Neural cell (in vitro differentiated cells): ENCODE results near the gene ENOX1. TPM values are rescaled to one million over a fixed set of nuclear protein-coding genes. Genes with fewer than 3 reads are reported as not detected.

Experiments used
- H2AFZ ChIP-seq: fragments of 200-600, 300-800 bp; sonication (generic), shearing (Covaris generic); 2 replicates; pipeline ENCODE4 v1.6.0; 2014; ENCODE audit warnings: low read depth, mild to moderate bottlenecking, antibody characterized with exemption, low read length, moderate library complexity
- H3F3A ChIP-seq: fragments of 200-600 bp; shearing (Covaris generic); 2 replicates; pipeline ENCODE4 v1.6.1; 2016; ENCODE audit warnings: mild to moderate bottlenecking, moderate library complexity, mixed read lengths, antibody characterized with exemption, low read length; ENCODE audit not compliant: insufficient read depth, poor library complexity, severe bottlenecking
- H3K27ac ChIP-seq: fragments of 200-600, 300-800 bp; sonication (generic), shearing (Covaris generic); 2 replicates; pipeline ENCODE4 v1.5.1; 2014; ENCODE audit warnings: mild to moderate bottlenecking, low read length, moderate library complexity
- H3K27me3 ChIP-seq: fragments of 300-800, 200-600 bp; sonication (generic), shearing (Covaris generic); 2 replicates; pipeline ENCODE4 v1.6.0; 2014; ENCODE audit warnings: mild to moderate bottlenecking, low read depth, low read length, moderate library complexity; ENCODE audit not compliant: insufficient read depth
- H3K36me3 ChIP-seq: fragments of 300-800, 200-600 bp; sonication (generic), shearing (Covaris generic); 2 replicates; pipeline ENCODE4 v1.5.1; 2014; ENCODE audit warnings: mild to moderate bottlenecking, antibody characterized with exemption, low read length, moderate library complexity; ENCODE audit not compliant: insufficient read depth
- H3K4me2 ChIP-seq: fragments of 300-800, 200-600 bp; sonication (generic), shearing (Covaris generic); 2 replicates; pipeline ENCODE4 v1.6.0; 2014; ENCODE audit warnings: mild to moderate bottlenecking, low read length
- H3K4me3 ChIP-seq: fragments of 300-800, 200-600 bp; sonication (generic), shearing (Covaris generic); 2 replicates; pipeline ENCODE4 v1.5.1; 2014; ENCODE audit warnings: mild to moderate bottlenecking, low read length, moderate library complexity
- H3K79me2 ChIP-seq: fragments of 200-600 bp; shearing (Covaris generic); replicated peaks from 2 replicates; pipeline ENCODE4 v1.6.0; 2014; ENCODE audit warnings: mild to moderate bottlenecking, low read length, moderate library complexity; ENCODE audit not compliant: insufficient read depth
- H3K9ac ChIP-seq: fragments of 300-800, 200-600 bp; sonication (generic), shearing (Covaris generic); 2 replicates; pipeline ENCODE4 v1.6.1; 2016; ENCODE audit warnings: mild to moderate bottlenecking, low read length, mixed read lengths
- H3K9me2 ChIP-seq: fragments of 200-600 bp; shearing (Covaris generic); 2 replicates; pipeline ENCODE4 v1.6.1; 2016; ENCODE audit warnings: mild to moderate bottlenecking, low read length, mixed read lengths; ENCODE audit not compliant: insufficient read depth
- H3K9me3 ChIP-seq: fragments of 200-600, 300-800 bp; sonication (generic), shearing (Covaris generic); 2 replicates; pipeline ENCODE4 v1.6.1; 2016; ENCODE audit warnings: mild to moderate bottlenecking, mixed run types, low read length, moderate library complexity, mixed read lengths
- H4K20me1 ChIP-seq: fragments of 200-600 bp; shearing (Covaris generic); 2 replicates; pipeline ENCODE4 v1.6.1; 2016; ENCODE audit warnings: mild to moderate bottlenecking, mixed run types; ENCODE audit not compliant: insufficient read depth
- EP300 ChIP-seq: fragments of 450-650 bp; conservative IDR thresholded peaks from 2 replicates; pipeline ENCODE4 v1.6.1; 2014; ENCODE audit warnings: antibody characterized with exemption, mild to moderate bottlenecking, moderate library complexity; ENCODE audit not compliant: poor library complexity, severe bottlenecking
- EZH2 ChIP-seq: fragments of 200-600, 300-800 bp; shearing (Covaris generic), sonication (generic); IDR thresholded peaks from 2 replicates; pipeline ENCODE4 v1.6.1; 2014; ENCODE audit warnings: antibody characterized with exemption, low read length, borderline replicate concordance, mild to moderate bottlenecking; ENCODE audit not compliant: insufficient read depth, poor library complexity, severe bottlenecking
- MXI1 ChIP-seq: fragments of 450-650 bp; conservative IDR thresholded peaks from 2 replicates; pipeline ENCODE4 v1.6.1; 2014; ENCODE audit warnings: antibody characterized with exemption, mild to moderate bottlenecking; ENCODE audit not compliant: poor library complexity, severe bottlenecking
- POLR2AphosphoS5 ChIP-seq: IDR thresholded peaks from 2 replicates; pipeline ENCODE4 v1.6.1; 2012
- RAD21 ChIP-seq: fragments of 450-650 bp; conservative IDR thresholded peaks from 2 replicates; pipeline ENCODE4 v1.6.1; 2014; ENCODE audit warnings: antibody characterized with exemption, mild to moderate bottlenecking, moderate library complexity
- SMC3 ChIP-seq: fragments of 450-650 bp; conservative IDR thresholded peaks from 2 replicates; pipeline ENCODE4 v1.6.1; 2014; ENCODE audit warnings: antibody characterized with exemption, mild to moderate bottlenecking, moderate library complexity; ENCODE audit not compliant: poor library complexity
- TAF1 ChIP-seq: IDR thresholded peaks from 2 replicates; pipeline ENCODE4 v1.6.1; 2012; ENCODE audit warnings: low read depth
- polyA plus RNA-seq: library from polyadenylated mRNA; depleted of rRNA; stranded (reverse); fragments of >200 nt; gene quantifications from 2 replicates; pipeline ENCODE4 v1.2.3, GENCODE V29; 2014
- TF ChIP-seq, protein P1 (sequence below): IDR thresholded peaks from 2 replicates; pipeline ENCODE4 v1.6.1; 2012; ENCODE audit warnings: borderline replicate concordance
- TF ChIP-seq, protein P2 (sequence below): fragments of 450-650 bp; IDR thresholded peaks from 2 replicates; pipeline ENCODE4 v1.5.1; 2014; ENCODE audit warnings: antibody characterized with exemption, mild to moderate bottlenecking, moderate library complexity; ENCODE audit not compliant: poor library complexity, severe bottlenecking

ENOX1 gene
- polyA plus RNA-seq, 1 donor from 2014 or later, result 42.6 TPM

GRCh38 chr13:43239275-43239840 lies 547.4 kb downstream of the ENOX1 start:
- TF ChIP-seq POLR2AphosphoS5, result no peak
- TF ChIP-seq SMC3, result no peak
- no peak for TF ChIP-seq TAF1
- TF ChIP-seq, protein P1, sequence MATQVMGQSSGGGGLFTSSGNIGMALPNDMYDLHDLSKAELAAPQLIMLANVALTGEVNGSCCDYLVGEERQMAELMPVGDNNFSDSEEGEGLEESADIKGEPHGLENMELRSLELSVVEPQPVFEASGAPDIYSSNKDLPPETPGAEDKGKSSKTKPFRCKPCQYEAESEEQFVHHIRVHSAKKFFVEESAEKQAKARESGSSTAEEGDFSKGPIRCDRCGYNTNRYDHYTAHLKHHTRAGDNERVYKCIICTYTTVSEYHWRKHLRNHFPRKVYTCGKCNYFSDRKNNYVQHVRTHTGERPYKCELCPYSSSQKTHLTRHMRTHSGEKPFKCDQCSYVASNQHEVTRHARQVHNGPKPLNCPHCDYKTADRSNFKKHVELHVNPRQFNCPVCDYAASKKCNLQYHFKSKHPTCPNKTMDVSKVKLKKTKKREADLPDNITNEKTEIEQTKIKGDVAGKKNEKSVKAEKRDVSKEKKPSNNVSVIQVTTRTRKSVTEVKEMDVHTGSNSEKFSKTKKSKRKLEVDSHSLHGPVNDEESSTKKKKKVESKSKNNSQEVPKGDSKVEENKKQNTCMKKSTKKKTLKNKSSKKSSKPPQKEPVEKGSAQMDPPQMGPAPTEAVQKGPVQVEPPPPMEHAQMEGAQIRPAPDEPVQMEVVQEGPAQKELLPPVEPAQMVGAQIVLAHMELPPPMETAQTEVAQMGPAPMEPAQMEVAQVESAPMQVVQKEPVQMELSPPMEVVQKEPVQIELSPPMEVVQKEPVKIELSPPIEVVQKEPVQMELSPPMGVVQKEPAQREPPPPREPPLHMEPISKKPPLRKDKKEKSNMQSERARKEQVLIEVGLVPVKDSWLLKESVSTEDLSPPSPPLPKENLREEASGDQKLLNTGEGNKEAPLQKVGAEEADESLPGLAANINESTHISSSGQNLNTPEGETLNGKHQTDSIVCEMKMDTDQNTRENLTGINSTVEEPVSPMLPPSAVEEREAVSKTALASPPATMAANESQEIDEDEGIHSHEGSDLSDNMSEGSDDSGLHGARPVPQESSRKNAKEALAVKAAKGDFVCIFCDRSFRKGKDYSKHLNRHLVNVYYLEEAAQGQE, result no peak
- TF ChIP-seq RAD21, result no peak
- TF ChIP-seq, protein P2, sequence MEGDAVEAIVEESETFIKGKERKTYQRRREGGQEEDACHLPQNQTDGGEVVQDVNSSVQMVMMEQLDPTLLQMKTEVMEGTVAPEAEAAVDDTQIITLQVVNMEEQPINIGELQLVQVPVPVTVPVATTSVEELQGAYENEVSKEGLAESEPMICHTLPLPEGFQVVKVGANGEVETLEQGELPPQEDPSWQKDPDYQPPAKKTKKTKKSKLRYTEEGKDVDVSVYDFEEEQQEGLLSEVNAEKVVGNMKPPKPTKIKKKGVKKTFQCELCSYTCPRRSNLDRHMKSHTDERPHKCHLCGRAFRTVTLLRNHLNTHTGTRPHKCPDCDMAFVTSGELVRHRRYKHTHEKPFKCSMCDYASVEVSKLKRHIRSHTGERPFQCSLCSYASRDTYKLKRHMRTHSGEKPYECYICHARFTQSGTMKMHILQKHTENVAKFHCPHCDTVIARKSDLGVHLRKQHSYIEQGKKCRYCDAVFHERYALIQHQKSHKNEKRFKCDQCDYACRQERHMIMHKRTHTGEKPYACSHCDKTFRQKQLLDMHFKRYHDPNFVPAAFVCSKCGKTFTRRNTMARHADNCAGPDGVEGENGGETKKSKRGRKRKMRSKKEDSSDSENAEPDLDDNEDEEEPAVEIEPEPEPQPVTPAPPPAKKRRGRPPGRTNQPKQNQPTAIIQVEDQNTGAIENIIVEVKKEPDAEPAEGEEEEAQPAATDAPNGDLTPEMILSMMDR, result no peak

GRCh38 chr13:43238341-43239083 lies 548.3 kb downstream of the ENOX1 start:
- Histone ChIP-seq H3K36me3 (no peaks in the 10 kb centered on the region), H3K9ac (no peak overlapping the region), H3K27ac (no peak overlapping the region), H3F3A (no peaks in the 10 kb centered on the region), H3K9me3 (no peaks in the 10 kb centered on the region), H3K9me2 (no peaks in the 10 kb centered on the region), H3K27me3 (no peaks in the 10 kb centered on the region), H2AFZ (no peak overlapping the region), H3K79me2 (no peaks in the 10 kb centered on the region), H4K20me1 (no peaks in the 10 kb centered on the region), H3K4me2 (no peak overlapping the region), H3K4me3 (no peak overlapping the region)
- TF ChIP-seq MXI1 (no peak), EZH2 (no peak), POLR2AphosphoS5 (no peak), SMC3 (no peak), RAD21 (no peak), EP300 (no peak)
- TF ChIP-seq, protein P2, result no peak
- TF ChIP-seq, protein P1, result no peak

More at GRCh38 chr13:43239275-43239840, 547.4 kb downstream of the ENOX1 start:
- H4K20me1 ChIP-seq, result no peaks in the 10 kb centered on the region
- H3K9me3 ChIP-seq, result no peaks in the 10 kb centered on the region
- H3K36me3 ChIP-seq, result no peaks in the 10 kb centered on the region
- no peak overlapping the region for H3K27ac ChIP-seq
- H3F3A ChIP-seq, result no peaks in the 10 kb centered on the region
- no peak overlapping the region for H3K4me3 ChIP-seq
- H3K9me2 ChIP-seq, result no peaks in the 10 kb centered on the region
- no peaks in the 10 kb centered on the region for H3K27me3 ChIP-seq
- H3K79me2 ChIP-seq, result no peaks in the 10 kb centered on the region
- no peak overlapping the region for H3K4me2 ChIP-seq
- H3K9ac ChIP-seq, result no peak overlapping the region
- no peak overlapping the region for H2AFZ ChIP-seq
